Stimulated activated CD4-positive, alpha-beta T cell treated with anti-CD3 and anti-CD28 coated beads, Interleukin-1b, Interleukin-23, amount 100 ng/mL, for 48 hours (primary cell): ENCODE results near the gene LPCAT3.
A peak's percentile ranks its signal among the peaks of the same experiment; 100 is the strongest.

ENCODE experiments used
- DNase-seq: peaks from one replicate; pipeline ENCODE4 v3.0.0-alpha.2; 2020

The LPCAT3 gene

GRCh38 chr12:6996040-6996441 lies 22.2 kb downstream of the LPCAT3 start:
- DNase-seq = no peak

- no peak for DNase-seq
These were observed 30.2 kb downstream of the LPCAT3 start for GRCh38 chr12:6987956-6988553.

DNA sequence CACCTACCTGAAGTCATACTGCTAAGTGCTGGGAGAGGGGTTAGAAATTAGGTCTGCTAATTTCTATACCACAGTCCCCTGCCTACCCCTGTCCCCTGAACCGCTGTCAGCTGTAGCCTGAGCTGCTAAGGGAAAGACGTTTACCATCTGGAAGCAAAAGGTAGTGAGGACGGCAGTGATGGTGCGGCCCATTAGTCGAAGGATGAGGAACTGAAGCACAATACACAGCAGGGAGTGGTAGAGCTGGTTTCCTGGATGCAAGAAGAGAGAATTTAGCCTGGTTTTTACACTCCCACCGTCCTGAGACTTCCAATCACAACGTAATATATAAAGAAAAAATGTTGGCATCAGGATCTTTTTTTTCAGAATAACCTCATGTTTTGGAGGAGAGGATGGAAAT lies 35.7 kb downstream of the LPCAT3 start:
- no peak for DNase-seq

DNA sequence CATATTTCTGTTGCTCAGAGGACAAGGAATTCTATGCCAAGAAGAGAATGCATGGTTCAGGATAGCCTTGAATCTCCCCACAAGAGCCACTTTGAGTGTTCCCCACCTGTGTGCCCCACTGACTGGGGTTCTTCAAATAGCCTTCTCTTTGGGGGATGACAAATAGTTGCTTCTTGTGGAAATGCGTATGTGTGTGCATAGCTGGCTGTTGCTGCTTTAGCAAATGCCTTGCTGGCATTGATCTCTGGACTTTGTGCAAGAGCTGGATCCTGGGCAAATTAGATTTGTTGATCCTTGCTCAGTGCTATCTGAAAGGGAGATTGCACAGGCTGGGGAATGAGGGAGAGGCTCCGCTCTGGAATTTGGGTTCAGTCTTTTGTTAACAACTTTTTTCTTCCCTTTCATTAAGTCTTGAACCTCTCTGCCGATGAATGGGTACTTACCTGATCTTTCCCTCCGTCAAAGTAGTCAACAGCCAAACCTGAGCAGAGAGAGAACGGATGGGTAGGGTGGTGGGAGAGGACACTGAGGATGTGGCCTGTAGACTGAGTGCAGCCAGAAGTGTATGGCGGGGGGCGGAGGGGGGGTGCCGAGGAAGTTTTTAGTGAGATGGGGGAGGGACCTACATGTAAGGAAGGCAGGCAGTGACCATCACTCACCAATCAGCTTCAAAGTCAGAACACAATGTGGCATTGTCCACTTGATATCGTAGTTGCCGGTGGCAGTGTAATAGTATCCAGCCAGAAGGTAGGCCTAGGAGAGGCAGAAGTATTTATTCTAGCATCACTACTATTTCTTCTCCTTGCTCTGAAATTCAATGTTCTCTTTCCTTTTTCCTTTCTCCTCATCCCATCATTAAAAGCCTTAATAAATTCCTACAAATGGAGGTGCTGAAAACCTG lies 36.9 kb downstream of the LPCAT3 start:
- no peak for DNase-seq

GRCh38 chr12:6980740-6981139 lies 37.5 kb downstream of the LPCAT3 start:
- DNase-seq = no peak

DNA sequence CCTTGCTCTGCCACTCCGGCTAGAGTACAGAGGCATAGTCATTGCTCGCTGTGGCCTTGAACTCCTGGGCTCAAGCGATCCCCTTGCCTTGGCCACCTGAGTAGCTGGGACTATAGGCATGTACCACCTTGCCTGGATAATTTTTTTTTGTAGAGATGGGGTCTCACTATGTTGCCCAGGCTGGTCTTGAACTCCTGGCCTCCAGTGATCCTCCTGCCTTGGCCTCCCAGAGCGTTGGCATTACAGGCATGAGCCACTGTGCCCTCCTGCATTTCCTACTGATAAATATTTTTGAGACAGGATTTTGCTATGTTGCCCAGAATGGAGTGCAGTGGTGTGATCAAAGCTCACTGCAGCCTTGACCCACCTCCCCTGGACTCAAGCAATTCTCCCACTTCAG lies 38.2 kb downstream of the LPCAT3 start:
- DNase-seq = no peak

DNA sequence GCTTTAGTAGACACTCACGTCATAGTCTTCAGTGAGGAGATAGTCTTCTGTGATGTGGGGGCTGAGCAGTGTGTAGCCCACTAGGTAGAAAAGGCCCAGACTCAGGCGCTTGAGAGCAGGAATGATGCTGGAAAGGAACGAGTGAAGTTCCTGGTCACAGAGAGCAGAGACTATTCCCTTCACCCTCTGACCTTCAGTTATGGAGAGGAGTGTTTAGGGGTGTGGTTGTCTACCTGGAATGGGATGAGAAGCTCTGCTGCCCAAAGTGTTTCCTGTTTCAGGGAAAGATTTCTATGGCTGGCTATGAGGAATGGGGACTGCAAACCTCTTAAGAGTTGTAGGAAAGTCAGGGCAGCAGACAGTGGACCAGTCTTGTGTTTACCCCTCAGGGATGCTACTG lies 38.8 kb downstream of the LPCAT3 start:
- no peak for DNase-seq

GRCh38 chr12:6979021-6979420 lies 39.3 kb downstream of the LPCAT3 start:
- DNase-seq = no peak

DNA sequence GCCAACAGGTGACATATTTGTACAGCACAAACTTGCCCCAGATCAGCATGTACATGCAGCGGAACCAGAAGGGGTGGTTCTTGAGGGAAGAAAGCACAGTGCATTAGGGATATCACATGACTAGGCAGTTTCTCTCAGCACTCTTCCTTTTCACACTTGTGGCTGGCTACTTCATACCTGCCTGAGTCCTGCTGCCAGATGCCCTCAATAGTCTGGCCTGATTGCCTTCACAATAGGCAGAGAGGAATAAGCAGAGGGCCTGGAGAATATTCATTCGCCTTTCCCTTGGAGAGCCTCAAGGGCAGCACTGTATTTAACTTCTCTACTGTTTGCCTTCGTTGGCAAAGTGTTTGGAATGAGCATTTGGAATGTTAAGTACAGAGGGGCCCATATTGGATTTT lies 39.7 kb downstream of the LPCAT3 start:
- no peak for DNase-seq

GRCh38 chr12:6978188-6978587 lies 40.1 kb downstream of the LPCAT3 start:
- no peak for DNase-seq

- DNase-seq = no peak
These were observed 40.6 kb downstream of the LPCAT3 start for GRCh38 chr12:6977653-6978052.

GRCh38 chr12:6975297-6976032 lies 42.8 kb downstream of the LPCAT3 start:
- no peak for DNase-seq

GRCh38 chr12:6974180-6974579 lies 44.1 kb downstream of the LPCAT3 start:
- no peak for DNase-seq

DNA sequence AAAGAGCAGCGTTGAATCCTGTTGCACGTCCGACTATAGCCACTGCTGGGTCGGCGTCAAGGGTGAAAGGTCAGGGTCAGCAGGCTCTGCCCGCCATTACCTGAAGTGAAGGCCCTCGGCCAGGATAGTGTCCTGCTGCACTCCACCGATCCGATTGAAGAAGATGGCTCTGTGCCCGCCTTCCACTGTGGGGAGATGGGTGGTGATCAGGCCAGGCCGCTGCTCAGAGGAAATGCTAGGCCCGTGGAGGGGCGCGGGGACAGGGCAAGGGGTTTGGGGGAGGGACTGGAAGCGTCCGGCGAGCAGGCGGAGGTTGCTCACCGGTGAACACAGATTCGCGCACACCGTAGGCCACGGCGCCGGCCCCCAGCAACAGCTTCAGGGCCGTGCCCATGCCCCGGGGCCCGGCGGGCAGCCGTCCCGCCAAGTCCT lies 48.2 kb downstream of the LPCAT3 start:
- DNase-seq = peak; percentile 20

DNA sequence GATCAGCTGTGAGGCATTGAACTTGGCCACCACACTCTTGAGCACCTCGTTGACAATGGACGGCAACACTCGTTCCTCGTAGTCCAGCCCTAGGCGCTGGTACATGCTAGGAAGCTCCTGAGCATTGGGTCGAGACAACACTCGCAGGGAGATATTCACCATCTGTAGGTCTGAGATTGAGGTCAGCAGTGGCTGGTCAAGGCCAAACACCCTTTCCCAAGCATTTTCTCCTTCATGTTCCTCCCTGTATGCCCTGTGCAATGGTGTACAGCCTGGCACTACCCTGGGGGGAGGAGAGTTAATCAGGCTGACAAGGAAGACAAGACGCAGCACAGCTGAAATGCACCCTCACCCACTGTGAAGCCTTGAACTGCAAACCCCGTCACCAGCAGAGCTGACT lies 49.9 kb downstream of the LPCAT3 start:
- DNase-seq = no peak

- DNase-seq = no peak
These were observed 50.6 kb downstream of the LPCAT3 start for GRCh38 chr12:6967651-6968100.

DNA sequence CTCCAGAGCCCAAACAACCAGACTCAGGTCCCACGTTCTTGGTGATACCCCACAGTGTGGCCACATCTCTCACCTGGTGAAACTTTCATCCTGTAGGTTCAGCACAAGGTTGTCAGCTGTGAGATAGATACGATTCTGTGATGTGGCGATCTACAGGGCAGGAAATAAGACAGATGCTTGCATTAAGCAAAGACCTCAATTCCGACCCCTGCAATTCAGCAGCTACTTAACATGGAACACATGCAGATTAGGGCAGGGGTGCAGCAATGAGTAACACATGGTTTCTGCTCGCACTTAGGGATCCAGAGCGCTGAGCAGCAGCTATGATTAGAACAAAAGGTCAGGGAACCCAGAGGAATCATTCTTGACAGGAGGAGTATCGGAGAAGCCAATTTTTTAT lies 51.9 kb downstream of the LPCAT3 start:
- no peak for DNase-seq

GRCh38 chr12:6965714-6966113 lies 52.6 kb downstream of the LPCAT3 start:
- no peak for DNase-seq

DNA sequence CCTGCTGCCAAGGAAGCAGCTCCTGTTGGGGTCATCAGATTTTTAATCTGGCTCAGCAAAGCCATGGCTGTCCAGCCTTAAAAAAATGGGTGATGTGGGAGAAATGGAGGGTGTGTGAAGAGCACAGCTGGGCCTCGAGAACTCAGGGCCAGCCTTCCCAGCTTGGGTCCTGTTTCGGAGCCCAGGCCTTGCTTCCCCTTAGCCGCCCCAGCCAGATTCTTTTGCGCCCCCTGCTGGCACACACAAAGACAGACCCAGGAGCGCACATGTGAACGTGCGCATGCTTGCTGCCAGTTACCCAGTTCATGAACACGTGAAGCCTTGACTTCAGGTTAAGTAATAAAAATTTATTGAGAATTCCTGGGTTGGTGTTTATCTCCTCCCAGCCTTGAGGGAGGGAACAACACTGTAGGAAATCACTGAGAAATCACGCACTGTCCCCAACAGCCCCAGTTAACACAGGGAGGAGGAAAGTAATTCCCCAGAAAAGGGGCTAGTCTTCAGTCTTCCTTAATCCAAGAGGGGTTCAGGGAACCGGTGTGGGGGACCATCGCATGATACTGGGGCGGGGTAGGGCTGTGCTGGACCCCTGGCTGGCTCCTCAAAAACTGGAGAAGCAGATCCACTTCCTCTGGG lies 53.1 kb downstream of the LPCAT3 start:
- DNase-seq = peak; percentile 88

DNA sequence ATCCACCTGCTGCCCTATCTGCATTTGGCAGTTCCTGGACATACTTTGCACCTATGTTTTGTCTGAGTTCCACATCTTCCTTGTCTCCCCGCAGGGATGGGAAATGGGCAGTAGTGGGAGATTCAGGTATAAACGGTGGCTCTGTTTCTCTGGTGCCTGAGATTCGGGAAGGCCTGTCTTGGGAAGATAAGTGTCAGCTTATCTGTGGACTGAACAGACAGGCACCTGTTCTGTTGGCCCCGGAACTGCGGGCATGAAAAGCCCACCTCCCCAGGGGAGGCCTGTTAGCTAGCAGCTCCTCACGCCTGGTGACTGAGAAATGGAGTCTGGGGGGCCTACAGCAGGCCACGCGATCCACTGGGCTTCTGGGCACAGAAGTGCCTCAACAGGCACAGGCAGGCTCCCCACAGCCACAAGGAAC lies 53.7 kb downstream of the LPCAT3 start:
- no peak for DNase-seq

DNA sequence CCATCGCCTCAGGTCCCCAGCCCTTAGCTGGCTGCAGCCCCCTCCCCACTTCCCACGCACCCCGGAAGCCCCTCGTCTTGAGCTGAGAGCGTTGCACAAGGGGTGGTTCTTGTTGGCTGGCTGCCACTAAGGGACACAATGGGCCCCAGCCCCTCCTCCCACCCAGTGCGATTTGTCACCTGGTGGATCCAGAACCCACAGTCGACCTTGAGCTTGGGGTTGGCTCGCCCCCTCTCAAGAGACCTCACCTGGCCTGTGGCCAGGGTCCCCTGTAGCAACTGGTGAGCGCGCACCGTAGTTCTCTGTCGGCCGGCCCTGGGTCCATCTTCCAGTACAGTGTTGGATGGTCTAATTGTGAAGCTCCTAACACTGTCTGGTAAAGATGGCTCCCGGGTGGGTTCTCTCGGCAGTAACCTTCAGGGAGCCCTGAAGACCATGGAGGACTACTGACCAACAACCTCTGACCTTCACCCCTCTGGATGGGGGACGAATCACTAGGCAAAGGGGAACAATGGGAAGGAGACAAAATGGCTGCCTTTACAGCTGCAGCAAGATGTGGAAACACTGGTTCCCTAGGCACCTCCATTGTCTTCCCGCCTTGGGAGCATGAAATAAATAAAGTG lies 54.4 kb downstream of the LPCAT3 start:
- DNase-seq = no peak

DNA sequence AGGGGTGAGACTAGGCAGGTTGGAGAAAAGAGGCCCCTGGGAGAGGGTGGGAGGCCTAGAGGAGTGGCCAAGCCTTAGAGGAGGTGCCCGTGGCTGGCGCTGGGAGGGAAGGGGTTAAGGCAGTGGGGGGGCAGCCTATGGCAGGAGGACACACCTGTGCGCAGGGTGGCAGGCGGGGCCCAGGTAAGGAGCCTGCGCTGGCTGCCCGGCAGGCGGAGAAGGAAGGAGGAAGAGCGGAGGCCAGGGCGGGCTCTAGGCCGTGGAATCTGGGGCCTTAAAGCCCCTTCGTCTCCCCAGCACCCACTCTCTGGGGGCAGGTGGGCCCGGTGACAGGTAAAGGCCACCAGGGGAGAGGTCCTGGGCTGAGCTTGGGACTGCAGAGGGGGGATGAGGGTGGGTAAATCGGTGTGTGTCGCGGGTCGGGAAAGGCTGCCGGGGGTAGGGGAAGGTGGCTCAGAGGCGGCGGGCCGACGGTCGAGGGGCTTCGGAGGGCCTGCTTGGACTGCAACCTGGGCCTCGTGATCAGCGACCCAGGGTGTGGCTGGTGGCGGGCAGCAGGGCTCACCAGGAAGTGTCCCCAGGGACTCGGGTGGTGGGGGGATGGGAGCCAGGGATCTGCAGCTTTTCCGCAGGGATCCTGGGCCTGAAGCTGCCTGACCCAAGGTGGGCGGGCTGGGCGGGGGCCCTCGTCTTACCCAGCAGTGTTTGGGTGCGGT lies 55.1 kb downstream of the LPCAT3 start:
- no peak for DNase-seq
